NT2/D1 (cell line): Measurements from ENCODE around the gene PPP1R12B.
"Not testable (repeated sequence)": the region's sequence is repeated elsewhere in the genome, so short reads cannot be mapped to it uniquely, and the experiment has no call there.

Experiments used
- DNase-seq: peaks from one replicate; pipeline ENCODE4 v3.0.0-alpha.2; 2011; ENCODE audit warnings: low read depth, low spot score
- H3K27me3 ChIP-seq: 2 replicates; pipeline ENCODE4 v1.6.0; 2011; ENCODE audit warnings: mild to moderate bottlenecking; ENCODE audit not compliant: insufficient read length, insufficient read depth
- H3K36me3 ChIP-seq: 2 replicates; pipeline ENCODE4 v1.6.1; 2011; ENCODE audit warnings: mild to moderate bottlenecking, low read length, mixed read lengths; ENCODE audit not compliant: insufficient read depth, insufficient read length
- H3K4me1 ChIP-seq: 2 replicates; pipeline ENCODE4 v1.5.1; 2011; ENCODE audit not compliant: insufficient read depth, insufficient read length
- H3K4me3 ChIP-seq: 2 replicates; pipeline ENCODE4 v1.5.1; 2011; ENCODE audit warnings: low read depth; ENCODE audit not compliant: insufficient read length
- H3K9ac ChIP-seq: 2 replicates; pipeline ENCODE4 v1.6.0; 2011; ENCODE audit warnings: low read depth; ENCODE audit not compliant: insufficient read length
- H3K9me3 ChIP-seq: 2 replicates; pipeline ENCODE4 v1.5.1; 2011; ENCODE audit warnings: mild to moderate bottlenecking, low read length; ENCODE audit not compliant: insufficient read depth
- SUZ12 ChIP-seq: IDR thresholded peaks from 2 replicates; pipeline ENCODE4 v1.6.1; 2011; ENCODE audit not compliant: insufficient read length, insufficient read depth; ENCODE audit errors: extremely low read depth
- YY1 ChIP-seq: IDR thresholded peaks from 2 replicates; pipeline ENCODE4 v1.6.1; 2011; ENCODE audit not compliant: insufficient read length, insufficient read depth
- ZNF274 ChIP-seq: IDR thresholded peaks from 2 replicates; pipeline ENCODE4 v1.6.1; 2011; ENCODE audit warnings: mild to moderate bottlenecking, low read depth, low read length

The PPP1R12B gene

DNA sequence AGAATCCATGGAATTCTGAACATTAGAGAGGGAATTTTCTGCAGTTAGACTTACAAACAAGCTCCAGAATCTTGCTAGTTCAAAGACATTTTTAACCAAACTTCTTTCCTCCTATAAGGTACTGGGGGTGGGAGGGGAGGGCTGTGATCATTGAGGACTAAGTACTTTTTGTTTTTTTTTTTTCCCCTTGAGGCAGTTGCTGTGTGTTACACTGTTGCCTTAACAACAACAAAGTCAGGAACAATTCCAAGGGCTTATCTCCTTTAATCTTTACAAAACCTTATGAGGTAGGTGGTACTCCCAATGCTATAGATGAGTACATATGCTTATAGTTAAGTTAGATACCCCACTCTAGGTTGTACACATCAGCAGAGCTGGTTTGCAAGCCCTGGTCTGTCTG, 62.9 kb downstream of the PPP1R12B start:
- Histone ChIP-seq H3K36me3 (no peaks in the 10 kb centered on the region), H3K9ac (no peak overlapping the region), H3K4me1 (no peaks in the 10 kb centered on the region), H3K27me3 (no peaks in the 10 kb centered on the region), H3K4me3 (no peak overlapping the region), H3K9me3 (no peaks in the 10 kb centered on the region)
- DNase-seq: no peak
- no peak for TF ChIP-seq YY1
- no peak for TF ChIP-seq ZNF274
- TF ChIP-seq SUZ12: no peak

DNA sequence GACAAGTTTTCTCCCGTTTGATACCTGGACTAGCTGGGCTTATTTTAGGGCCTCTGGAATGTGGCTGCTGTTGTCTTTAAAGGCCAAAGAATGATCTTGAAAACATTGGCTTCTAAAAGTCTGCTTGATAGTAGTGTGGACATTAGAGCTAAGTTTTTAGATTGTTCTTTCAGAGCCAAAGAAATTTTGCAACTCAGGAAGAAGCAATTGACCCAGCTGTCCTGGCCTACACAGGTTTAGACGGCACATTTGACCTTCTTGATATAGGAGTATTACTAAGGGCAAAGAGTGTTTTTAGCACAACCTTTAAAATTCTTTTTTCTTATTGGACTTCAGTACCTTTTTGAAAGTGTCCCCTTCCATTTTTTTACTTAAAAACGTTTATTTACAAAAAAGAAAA, 63.9 kb downstream of the PPP1R12B start:
- not testable (repeated sequence) for H3K4me3 ChIP-seq, H3K4me1 ChIP-seq, H3K36me3 ChIP-seq, DNase-seq, H3K9ac ChIP-seq, H3K9me3 ChIP-seq, H3K27me3 ChIP-seq

DNA sequence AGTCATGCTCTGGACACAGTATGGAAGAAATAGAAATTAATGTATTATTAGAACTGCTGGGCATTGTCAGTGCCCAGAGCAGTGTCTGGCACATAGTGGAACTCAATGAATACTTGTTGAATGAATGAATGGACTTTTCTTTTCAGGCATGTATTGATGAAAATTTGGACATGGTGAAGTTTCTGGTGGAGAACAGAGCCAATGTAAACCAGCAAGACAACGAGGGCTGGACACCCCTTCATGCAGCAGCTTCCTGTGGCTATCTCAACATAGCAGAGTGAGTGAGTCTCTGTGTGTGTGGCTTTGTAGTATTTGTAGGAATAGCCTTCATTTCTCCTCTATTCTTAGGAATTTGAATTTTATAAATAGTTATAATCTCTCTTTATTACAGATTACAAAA, 68.1 kb downstream of the PPP1R12B start:
- H3K36me3 ChIP-seq: no peaks in the 10 kb centered on the region
- TF ChIP-seq ZNF274: no peak
- TF ChIP-seq YY1: no peak
- TF ChIP-seq SUZ12: no peak
- no peaks in the 10 kb centered on the region for H3K9me3 ChIP-seq
- H3K27me3 ChIP-seq: no peaks in the 10 kb centered on the region
- no peak overlapping the region for H3K9ac ChIP-seq
- no peaks in the 10 kb centered on the region for H3K4me1 ChIP-seq
- no peak overlapping the region for H3K4me3 ChIP-seq
- no peak for DNase-seq

DNA sequence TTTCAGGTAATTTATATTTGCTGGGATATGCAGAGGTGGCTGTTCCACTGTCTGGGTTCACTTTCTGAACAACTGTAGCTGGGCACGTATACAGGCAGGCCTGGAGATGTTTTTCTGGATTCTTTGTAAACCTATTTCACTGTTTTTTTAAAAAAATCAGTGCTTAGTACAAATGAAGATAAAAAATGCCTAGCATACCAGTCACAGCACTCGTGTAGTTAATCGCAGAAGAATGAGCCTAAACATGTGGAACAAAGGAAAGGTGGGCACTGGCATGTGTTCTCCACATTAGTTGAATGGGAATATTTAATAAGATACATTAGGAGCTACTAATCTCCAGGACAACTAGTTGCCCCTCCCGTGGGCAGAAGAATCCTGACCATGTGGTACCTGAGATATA, 68.6 kb downstream of the PPP1R12B start:
- not testable (repeated sequence) for DNase-seq, H3K4me3 ChIP-seq, H3K36me3 ChIP-seq

DNA sequence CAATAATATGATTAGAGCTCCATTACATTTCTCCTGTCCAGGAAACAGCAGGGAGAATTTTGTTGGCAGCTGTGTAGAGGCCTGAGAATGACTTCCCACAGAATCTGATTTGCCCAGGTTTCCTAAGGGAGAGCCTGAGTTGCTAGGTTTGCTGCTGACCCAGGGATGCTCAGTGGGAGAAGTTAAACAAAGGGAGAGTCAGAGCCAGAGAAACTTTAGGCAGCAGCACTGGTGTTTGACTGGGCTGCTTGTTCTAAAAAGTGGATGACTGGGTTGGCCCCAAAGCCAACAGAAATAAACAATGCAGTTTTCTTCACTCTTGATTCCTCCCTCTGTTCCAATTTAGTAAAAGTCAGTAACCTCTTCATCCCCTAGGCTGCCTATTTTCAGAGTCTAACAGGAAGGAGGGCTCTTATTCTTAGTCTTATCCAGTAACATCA, 69.3 kb downstream of the PPP1R12B start:
- not testable (repeated sequence) for H3K9ac ChIP-seq, H3K9me3 ChIP-seq, H3K36me3 ChIP-seq, DNase-seq, H3K27me3 ChIP-seq, H3K4me3 ChIP-seq, H3K4me1 ChIP-seq

More for the DNA sequence above, 68.6 kb downstream of the PPP1R12B start:
- H3K9ac ChIP-seq, H3K27me3 ChIP-seq, H3K4me1 ChIP-seq, H3K9me3 ChIP-seq: not testable (repeated sequence)

DNA sequence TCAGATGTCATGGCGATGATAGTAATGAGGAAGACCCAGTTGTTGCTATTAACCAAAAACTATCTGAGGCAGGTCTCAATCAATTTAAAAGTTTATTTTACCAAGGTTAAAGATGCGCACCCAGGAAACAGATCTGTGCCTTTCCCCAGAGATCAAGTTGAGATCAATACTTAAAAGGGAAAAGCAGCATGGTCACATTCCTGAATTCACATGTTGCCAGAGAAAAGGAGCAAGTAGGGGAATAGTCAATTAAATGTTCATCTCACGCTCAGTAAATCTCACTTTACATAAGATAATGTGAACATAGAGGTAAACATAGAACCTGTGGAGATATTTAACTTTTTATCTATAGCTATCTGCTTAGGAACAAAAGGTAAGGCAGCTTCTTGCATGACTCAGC, 71.2 kb downstream of the PPP1R12B start:
- not testable (repeated sequence) for H3K36me3 ChIP-seq, H3K4me3 ChIP-seq, DNase-seq, H3K9me3 ChIP-seq, H3K4me1 ChIP-seq, H3K9ac ChIP-seq, H3K27me3 ChIP-seq

DNA sequence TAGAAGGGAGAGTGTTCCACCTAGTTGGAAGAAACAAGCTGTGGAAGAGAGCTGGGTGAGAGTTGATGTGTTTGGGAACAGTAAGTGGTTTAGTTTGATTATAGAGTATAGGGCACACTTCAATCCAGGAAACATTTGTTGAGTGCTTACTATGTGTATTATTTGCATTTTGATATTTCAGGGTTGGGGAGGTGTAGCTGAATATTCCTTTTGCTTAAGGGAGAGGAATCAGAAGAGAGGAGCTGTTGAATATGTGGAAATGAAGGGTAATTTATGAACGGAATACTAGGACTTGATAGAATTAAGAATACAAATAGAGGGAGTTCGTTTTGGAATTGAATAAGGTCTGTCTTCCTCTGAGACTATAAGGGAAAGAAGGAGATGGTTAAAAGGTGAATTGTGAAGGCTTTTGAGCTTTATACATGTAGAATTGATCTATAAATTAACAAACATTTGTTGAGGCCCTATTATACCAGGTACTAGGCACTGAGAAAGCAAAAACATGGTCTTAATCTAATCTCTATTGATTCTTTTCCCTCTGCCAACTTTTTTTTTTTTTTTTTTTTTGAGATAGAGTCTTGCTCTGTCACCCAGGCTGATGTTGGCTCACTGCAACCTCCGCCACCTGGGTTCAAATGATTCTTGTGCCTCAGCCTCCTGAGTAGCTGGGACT, 72.1 kb downstream of the PPP1R12B start:
- not testable (repeated sequence) for DNase-seq, H3K27me3 ChIP-seq, H3K9ac ChIP-seq, H3K4me3 ChIP-seq, H3K36me3 ChIP-seq, H3K4me1 ChIP-seq, H3K9me3 ChIP-seq

DNA sequence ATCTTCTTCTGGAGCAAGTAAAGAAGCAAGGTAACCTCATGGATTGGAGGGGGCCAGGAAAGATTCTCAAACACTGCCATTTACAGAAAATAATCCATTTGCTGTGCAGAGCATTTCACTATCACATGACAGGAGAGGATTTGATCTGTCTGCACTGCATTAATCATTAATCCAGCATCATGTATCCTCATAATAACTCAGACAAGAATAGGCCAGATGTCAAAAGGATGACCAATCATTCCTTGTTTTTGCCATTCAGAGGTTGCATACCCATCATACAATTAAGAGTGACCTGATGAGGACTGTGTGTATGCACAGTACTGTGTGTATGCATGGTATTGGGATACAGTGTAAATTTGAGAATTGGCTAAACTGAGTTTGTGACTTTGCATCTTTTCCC, 74.2 kb downstream of the PPP1R12B start:
- not testable (repeated sequence) for H3K27me3 ChIP-seq, H3K36me3 ChIP-seq, H3K9ac ChIP-seq, H3K4me3 ChIP-seq, H3K9me3 ChIP-seq, H3K4me1 ChIP-seq, DNase-seq

DNA sequence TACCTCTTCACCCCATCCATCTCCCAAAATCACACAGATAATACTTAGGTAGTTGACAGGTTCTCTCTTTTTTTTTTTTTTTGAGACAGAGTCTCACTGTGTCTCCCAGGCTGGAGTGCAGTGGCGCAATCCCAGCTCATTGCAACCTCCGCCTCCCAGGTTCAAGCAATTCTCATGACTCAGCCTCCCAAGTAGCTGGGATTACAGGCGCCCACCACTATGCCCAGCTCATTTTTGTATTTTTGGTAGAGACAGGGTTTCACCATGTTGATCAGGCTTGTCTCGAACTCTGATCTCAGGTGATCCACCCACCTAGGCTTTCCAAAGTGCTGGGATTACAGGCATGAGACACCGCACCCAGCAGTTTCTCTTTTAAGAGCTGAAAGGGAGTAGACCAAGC, 75.8 kb downstream of the PPP1R12B start:
- not testable (repeated sequence) for H3K27me3 ChIP-seq, H3K36me3 ChIP-seq, H3K9me3 ChIP-seq, H3K9ac ChIP-seq, H3K4me3 ChIP-seq, H3K4me1 ChIP-seq, DNase-seq

DNA sequence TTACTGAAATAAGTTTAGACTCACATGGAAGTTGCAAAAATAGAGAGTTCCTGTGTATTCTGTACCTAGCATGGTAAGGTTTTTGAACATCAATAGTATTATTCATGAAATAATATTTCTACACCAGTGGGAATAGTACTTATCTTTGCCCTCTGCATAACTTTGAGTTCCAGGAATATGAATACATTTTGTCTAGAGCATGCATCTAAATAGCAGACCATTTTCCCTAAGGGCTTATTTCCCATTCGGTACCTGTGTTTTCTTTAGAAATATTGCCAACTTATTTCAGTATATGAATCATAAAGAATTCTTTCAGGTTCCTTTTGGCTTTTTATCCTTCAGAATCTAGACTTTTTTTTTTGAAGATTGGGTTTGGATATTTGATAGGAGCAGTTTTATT, 81.6 kb downstream of the PPP1R12B start:
- not testable (repeated sequence) for DNase-seq, H3K4me3 ChIP-seq, H3K9ac ChIP-seq, H3K4me1 ChIP-seq, H3K27me3 ChIP-seq, H3K9me3 ChIP-seq
- H3K36me3 ChIP-seq: peaks cover 15% of the 10 kb centered on the region

DNA sequence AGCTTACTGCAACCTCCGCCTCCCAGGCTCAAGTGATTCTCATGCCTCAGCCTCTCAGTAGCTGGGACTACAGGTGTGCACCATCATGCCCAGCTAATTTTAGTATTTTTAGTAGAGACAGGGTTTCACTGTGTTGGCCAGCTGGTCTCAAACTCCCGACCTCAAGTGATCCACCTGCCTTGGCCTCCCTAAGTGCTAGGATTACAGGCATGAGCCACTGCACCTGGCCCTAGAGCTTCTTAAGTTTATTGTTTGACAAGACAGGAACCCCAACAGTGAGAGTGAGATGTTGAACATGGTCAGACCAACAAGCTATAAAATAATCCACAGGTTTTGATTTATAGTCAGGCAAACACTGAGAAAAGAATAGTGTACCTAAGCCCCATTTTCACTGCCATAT, 83.8 kb downstream of the PPP1R12B start:
- not testable (repeated sequence) for DNase-seq, H3K4me3 ChIP-seq, H3K9ac ChIP-seq, H3K9me3 ChIP-seq, H3K27me3 ChIP-seq, H3K4me1 ChIP-seq
- peaks cover 20% of the 10 kb centered on the region for H3K36me3 ChIP-seq
